ENCODE measurements around the gene SLC25A48.

Gene SLC25A48

GRCh38 chr5:135890296-135890695 is 55.8 kb downstream of the SLC25A48 start:
- H3K4me3 ChIP-seq (ENCODE audit: low read length) = no peak overlapping the region
- TF ChIP-seq ZNF274 (IDR thresholded peaks at IDR 0.05; ENCODE audit: low read depth, low read length) = no peak

- no peak for TF ChIP-seq ZNF274 (IDR thresholded peaks at IDR 0.05; ENCODE audit: low read depth, low read length)
- no peak overlapping the region for H3K4me3 ChIP-seq (ENCODE audit: low read length)
These were observed 56.4 kb downstream of the SLC25A48 start for GRCh38 chr5:135890867-135891266.

- no peak for TF ChIP-seq ZNF274 (IDR thresholded peaks at IDR 0.05; ENCODE audit: low read depth, low read length)
- H3K4me3 ChIP-seq (ENCODE audit: low read length) = no peak overlapping the region
These were observed 56.8 kb downstream of the SLC25A48 start for GRCh38 chr5:135891268-135891667.

GRCh38 chr5:135891791-135892190 is 57.3 kb downstream of the SLC25A48 start:
- no peak overlapping the region for H3K4me3 ChIP-seq (ENCODE audit: low read length)
- TF ChIP-seq ZNF274 (IDR thresholded peaks at IDR 0.05; ENCODE audit: low read depth, low read length) = no peak

- TF ChIP-seq ZNF274 (IDR thresholded peaks at IDR 0.05; ENCODE audit: low read depth, low read length) = no peak
These were observed 59.8 kb downstream of the SLC25A48 start for GRCh38 chr5:135894276-135894675.

GRCh38 chr5:135894789-135895188 is 60.3 kb downstream of the SLC25A48 start:
- no peak overlapping the region for H3K4me3 ChIP-seq (ENCODE audit: low read length)
- TF ChIP-seq ZNF274 (IDR thresholded peaks at IDR 0.05; ENCODE audit: low read depth, low read length) = no peak

More at GRCh38 chr5:135894276-135894675, 59.8 kb downstream of the SLC25A48 start:
- H3K4me3 ChIP-seq (ENCODE audit: low read length) = no peak overlapping the region

- no peak for TF ChIP-seq ZNF274 (IDR thresholded peaks at IDR 0.05; ENCODE audit: low read depth, low read length)
- H3K4me3 ChIP-seq (ENCODE audit: low read length) = no peak within 1 kb of the TSS
These were observed 61.1 kb downstream of the SLC25A48 start, which contains the start of gene IL9 for GRCh38 chr5:135895474-135896006. Gene IL9, minus strand, starts transcription at chr5:135895841. Its CDS starts 25 bp downstream, at chr5:135895816.

- TF ChIP-seq ZNF274 (IDR thresholded peaks at IDR 0.05; ENCODE audit: low read depth, low read length) = no peak
- H3K4me3 ChIP-seq (ENCODE audit: low read length) = no peak overlapping the region
These were observed 64.2 kb downstream of the SLC25A48 start for GRCh38 chr5:135898651-135899050.

GRCh38 chr5:135900276-135900675 is 65.8 kb downstream of the SLC25A48 start:
- no peak for TF ChIP-seq ZNF274 (IDR thresholded peaks at IDR 0.05; ENCODE audit: low read depth, low read length)
- no peak overlapping the region for H3K4me3 ChIP-seq (ENCODE audit: low read length)

GRCh38 chr5:135901633-135902032 is 67.2 kb downstream of the SLC25A48 start:
- no peak for TF ChIP-seq ZNF274 (IDR thresholded peaks at IDR 0.05; ENCODE audit: low read depth, low read length)

GRCh38 chr5:135905144-135905543 is 70.7 kb downstream of the SLC25A48 start:
- no peak for TF ChIP-seq ZNF274 (IDR thresholded peaks at IDR 0.05; ENCODE audit: low read depth, low read length)
- no peak overlapping the region for H3K4me3 ChIP-seq (ENCODE audit: low read length)

More at GRCh38 chr5:135901633-135902032, 67.2 kb downstream of the SLC25A48 start:
- H3K4me3 ChIP-seq (ENCODE audit: low read length) = no peak overlapping the region

- no peak overlapping the region for H3K4me3 ChIP-seq (ENCODE audit: low read length)
- TF ChIP-seq ZNF274 (IDR thresholded peaks at IDR 0.05; ENCODE audit: low read depth, low read length) = no peak
These were observed 79.5 kb downstream of the SLC25A48 start for GRCh38 chr5:135913713-135914626.

- no peak overlapping the region for H3K4me3 ChIP-seq (ENCODE audit: low read length)
- no peak for TF ChIP-seq ZNF274 (IDR thresholded peaks at IDR 0.05; ENCODE audit: low read depth, low read length)
These were observed 81.1 kb downstream of the SLC25A48 start for GRCh38 chr5:135915466-135916001.

- no peak overlapping the region for H3K4me3 ChIP-seq (ENCODE audit: low read length)
- no peak for TF ChIP-seq ZNF274 (IDR thresholded peaks at IDR 0.05; ENCODE audit: low read depth, low read length)
These were observed 82.3 kb downstream of the SLC25A48 start for GRCh38 chr5:135916638-135917263.
